Testis (tissue), 2 donors: ENCODE measurements around the gene UBAC2.

Source experiments
- POLR2A ChIP-seq: fragments of 450-650 bp; IDR thresholded peaks from one replicate; pipeline ENCODE4 v1.6.1; 2017; ENCODE audit warnings: antibody characterized with exemption, mild to moderate bottlenecking, moderate library complexity
- TF ChIP-seq, protein P1 (sequence below), 3 experiments: fragments of 450-650 bp in 2 of 3; fragments of 200-600 bp in 1 of 3; sonication (generic) in 1 of 3; IDR thresholded peaks; one replicate each; pipeline ENCODE4 v1.5.1; 2016 to 2019; ENCODE audit warnings: antibody characterized with exemption in 3 of 3, mild to moderate bottlenecking in 2 of 3, moderate library complexity in 1 of 3

DNA sequence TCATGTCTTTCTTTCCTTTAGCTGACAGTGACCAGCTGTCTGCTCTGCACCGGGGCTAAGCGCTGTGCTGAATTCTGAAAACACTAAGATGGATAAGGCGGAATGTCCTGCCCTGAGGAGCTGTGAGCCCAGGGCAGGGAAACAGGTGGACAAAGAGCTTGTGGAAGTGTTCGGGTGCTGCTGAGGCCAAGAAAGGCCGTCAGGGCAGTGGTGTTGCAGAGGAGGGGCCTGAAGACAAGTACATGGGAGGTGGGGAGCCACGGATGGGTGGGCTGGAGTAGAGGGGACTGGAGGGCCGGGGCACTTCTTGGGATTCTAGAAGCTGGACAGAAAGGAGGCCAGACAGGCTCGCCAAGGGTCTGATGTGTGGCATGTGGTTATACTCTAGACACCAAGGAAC is 172.8 kb downstream of the UBAC2 start:
- no peak for TF ChIP-seq POLR2A
- TF ChIP-seq, protein P1, sequence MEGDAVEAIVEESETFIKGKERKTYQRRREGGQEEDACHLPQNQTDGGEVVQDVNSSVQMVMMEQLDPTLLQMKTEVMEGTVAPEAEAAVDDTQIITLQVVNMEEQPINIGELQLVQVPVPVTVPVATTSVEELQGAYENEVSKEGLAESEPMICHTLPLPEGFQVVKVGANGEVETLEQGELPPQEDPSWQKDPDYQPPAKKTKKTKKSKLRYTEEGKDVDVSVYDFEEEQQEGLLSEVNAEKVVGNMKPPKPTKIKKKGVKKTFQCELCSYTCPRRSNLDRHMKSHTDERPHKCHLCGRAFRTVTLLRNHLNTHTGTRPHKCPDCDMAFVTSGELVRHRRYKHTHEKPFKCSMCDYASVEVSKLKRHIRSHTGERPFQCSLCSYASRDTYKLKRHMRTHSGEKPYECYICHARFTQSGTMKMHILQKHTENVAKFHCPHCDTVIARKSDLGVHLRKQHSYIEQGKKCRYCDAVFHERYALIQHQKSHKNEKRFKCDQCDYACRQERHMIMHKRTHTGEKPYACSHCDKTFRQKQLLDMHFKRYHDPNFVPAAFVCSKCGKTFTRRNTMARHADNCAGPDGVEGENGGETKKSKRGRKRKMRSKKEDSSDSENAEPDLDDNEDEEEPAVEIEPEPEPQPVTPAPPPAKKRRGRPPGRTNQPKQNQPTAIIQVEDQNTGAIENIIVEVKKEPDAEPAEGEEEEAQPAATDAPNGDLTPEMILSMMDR (IDR thresholded peaks at IDR 0.05) = no peak
